Gastrocnemius medialis (tissue), 4 donors: ENCODE data around the gene SVIP.

Experiments
- CTCF ChIP-seq, 5 experiments: fragments of 450-650 bp in 3 of 5; fragments of 200-600 bp in 2 of 5; sonication (generic) in 2 of 5; IDR thresholded peaks in 4 of 5; conservative IDR thresholded peaks in 1 of 5; 1 replicate in 4 of 5; 2 replicates in 1 of 5; pipeline ENCODE4 v1.5.1; 2016 to 2019; ENCODE audit warnings: antibody characterized with exemption in 5 of 5, mild to moderate bottlenecking in 3 of 5, moderate library complexity in 3 of 5
- POLR2A ChIP-seq, 2 donors: fragments of 450-650 bp; IDR thresholded peaks; one replicate each; pipeline ENCODE4 v1.6.1; 2017; ENCODE audit warnings: antibody characterized with exemption in 2 of 2, mild to moderate bottlenecking in 2 of 2, moderate library complexity in 2 of 2

- TF ChIP-seq CTCF (IDR thresholded peaks at IDR 0.05 in 4 of 5, conservative IDR thresholded peaks at IDR 0.05 in 1 of 5) (no peak), POLR2A (IDR thresholded peaks at IDR 0.05) (no peak)
These were observed 26.7 kb downstream of the SVIP start for GRCh38 chr11:22802861-22803260.
